GM12892 (cell line): ENCODE measurements around the gene BPIFB2.
A peak's percentile ranks its signal among the peaks of the same experiment; 100 is the strongest.
"Not testable (repeated sequence)": the region's sequence is repeated elsewhere in the genome, so short reads cannot be mapped to it uniquely, and the experiment has no call there.

ENCODE experiments used
- DNase-seq: peaks from one replicate; pipeline ENCODE4 v3.0.0; 2011; ENCODE audit not compliant: insufficient read length
- FAIRE-seq: peaks from 2 replicates; lab custom pipeline; 2011; peaks lifted over from hg19 to GRCh38; lab: Jason Lieb, UNC
- POLR2A ChIP-seq: IDR thresholded peaks from 2 replicates; pipeline ENCODE4 v1.6.1; 2011; ENCODE audit warnings: low read depth, low read length, control low read depth
- POLR2AphosphoS5 ChIP-seq: IDR thresholded peaks from 2 replicates; pipeline ENCODE4 v1.6.1; 2011; ENCODE audit warnings: low read depth, low read length, control low read depth
- TAF1 ChIP-seq: IDR thresholded peaks from 2 replicates; pipeline ENCODE4 v1.6.1; 2011; ENCODE audit warnings: low read depth, mild to moderate bottlenecking, control low read depth, low read length, borderline replicate concordance

BPIFB2 gene

DNA sequence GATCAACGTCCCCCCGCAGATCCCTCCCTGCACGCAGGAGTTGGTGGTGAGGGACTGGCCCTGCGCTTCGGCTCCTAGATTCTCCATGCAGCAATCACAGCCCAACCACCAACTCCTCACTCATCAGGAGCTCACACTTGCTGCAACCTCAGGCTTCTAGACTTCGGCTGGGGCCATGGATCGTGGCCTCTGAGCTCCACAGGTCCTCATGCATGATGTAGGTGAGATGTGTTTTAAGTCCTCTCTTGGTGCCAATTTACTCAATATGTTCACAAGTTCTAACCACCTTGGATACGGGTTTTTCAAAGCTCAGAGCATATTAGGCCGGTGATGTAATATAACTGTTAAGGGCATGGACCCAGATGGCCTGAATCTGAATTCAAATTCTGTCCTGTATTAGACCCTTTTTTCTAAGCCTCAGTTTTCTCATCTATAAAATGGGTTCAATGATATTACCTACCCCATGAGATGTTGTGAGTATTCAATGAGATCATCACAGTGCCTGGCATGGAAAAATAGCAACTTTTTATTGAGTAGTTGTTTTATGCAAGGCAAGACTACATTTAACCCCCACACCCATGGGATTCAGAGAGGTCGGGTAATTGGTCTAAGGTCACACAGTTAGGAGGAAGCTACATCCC is 34.3 kb upstream of the BPIFB2 start:
- peak; percentile 5 for FAIRE-seq
- TF ChIP-seq POLR2A, result no peak
- TF ChIP-seq TAF1, result no peak
- no peak for TF ChIP-seq POLR2AphosphoS5
- DNase-seq, result no peak

DNA sequence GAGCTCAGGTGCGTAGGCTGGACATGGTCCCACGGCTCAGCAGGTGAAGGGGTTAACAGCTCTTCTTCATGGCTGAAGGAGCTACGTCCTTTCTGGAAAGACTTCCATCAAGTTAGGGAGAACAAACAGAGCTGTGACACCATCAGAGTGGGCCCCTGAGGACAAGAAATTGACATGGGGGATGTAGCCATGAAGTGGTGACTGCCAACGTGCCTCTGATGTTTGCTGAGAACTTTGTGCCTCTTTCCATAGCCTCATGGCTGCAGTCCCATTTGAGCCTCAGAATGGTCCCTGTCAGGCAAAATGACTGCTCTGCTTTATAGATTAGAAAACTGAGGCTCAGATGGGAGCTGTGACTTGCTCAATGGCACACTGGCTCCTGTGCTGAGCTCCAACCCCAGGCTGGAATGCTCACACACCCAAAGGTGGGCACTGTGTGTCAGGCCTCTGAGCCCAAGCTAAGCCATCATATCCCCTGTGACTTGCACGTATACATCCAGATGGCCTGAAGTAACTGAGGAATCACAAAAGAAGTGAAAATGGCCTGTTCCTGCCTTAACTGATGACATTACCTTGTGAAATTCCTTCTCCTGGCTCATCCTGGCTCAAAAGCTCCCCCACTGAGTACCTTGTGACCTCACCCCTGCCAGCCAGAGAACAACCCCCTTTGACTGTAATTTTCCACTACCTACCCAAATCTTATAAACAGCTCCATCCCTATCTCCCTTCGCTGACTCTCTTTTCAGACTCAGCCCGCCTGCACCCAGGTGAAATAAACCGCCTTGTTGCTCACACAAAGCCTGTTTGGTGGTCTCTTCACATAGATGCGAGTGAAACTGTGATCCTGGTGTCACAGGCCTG is 33.1 kb upstream of the BPIFB2 start:
- DNase-seq, FAIRE-seq: not testable (repeated sequence)

DNA sequence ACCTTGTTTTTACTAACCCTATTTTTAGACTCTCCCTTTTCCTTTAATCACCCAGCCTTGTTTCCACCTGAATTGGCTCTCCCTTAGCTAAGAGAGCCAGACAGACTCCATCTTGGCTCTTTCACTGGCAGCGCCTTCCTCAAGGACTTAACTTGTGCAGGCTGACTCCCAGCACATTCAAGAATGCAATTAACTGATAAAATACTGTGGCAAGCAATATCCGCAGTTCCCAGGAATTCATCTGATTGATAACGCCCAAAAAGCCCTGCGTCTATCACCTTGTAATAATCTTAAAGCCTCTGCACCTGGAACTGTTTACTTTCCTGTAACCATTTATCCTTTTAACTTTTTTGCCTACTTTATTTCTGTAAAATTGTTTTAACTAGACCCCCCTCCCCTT is 32.4 kb upstream of the BPIFB2 start:
- not testable (repeated sequence) for FAIRE-seq, DNase-seq

DNA sequence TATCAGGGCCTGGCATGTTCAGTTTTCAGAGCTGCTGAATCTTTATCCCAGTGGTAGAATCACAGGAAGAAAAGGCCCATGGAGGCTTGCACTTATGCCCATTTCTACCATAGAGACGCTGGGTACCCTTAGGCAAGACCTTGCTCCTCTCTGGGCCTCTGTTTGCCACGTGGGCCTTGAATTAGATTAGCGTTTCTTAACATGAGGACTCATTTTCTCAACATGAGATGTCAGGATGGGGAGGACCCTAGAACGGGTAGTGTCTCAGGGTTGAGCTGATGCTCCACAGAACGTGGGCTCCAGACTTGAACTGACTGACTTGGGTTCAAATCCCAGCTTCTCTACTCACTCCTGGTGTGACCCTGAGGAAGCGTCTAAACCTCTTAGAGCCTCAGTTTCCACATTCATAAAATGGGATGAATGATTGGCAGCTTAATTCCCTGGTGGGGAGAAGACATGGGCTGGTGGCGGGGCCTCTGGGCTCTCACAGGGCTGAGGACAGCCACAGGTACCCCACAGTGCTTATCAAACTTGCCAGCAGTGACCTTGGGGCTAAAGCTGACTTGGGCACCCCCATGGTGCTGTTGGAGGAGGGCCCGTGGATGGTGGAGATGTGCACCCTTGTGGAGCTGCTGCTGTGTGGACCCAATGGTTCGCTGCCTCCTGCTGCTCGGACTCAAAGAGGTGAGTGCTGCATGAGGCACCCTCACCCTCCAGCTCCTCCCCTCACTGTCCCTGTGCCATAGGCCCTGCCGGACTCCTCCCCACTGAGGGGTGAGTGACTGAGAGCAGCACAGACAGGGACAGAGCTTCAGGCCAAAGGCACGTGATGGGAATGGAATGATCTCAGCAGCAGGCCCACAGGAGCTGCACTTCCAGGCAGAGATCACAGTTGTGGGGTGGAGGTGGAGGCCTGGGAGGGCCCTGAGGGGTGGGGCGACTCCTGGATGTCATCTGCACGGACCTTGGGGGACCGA is 31.5 kb upstream of the BPIFB2 start:
- no peak for DNase-seq
- TF ChIP-seq TAF1 (no peak), POLR2AphosphoS5 (no peak), POLR2A (no peak)
- FAIRE-seq, result no peak

DNA sequence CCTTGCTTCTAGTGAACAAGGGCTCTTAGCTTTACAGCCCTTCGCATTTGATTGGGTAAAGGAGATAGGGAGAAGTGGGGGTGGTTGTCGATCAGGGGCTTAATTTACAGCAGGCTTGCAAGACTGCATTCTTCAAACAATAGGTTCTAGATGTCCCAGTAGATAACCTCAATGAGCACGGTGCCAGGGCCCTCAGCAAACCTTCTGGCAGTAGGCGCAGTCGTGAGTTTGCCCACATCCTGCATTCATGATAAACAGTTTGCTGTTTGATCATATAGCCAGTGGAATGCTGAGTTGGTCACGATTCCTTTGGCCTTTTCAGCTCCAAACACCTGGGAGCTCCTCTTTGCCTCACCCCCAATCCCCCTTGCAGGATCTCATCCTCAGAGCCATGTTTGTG is 30.8 kb upstream of the BPIFB2 start:
- TF ChIP-seq POLR2A, result no peak
- TF ChIP-seq POLR2AphosphoS5, result no peak
- no peak for TF ChIP-seq TAF1
- FAIRE-seq, result no peak
- DNase-seq, result no peak

DNA sequence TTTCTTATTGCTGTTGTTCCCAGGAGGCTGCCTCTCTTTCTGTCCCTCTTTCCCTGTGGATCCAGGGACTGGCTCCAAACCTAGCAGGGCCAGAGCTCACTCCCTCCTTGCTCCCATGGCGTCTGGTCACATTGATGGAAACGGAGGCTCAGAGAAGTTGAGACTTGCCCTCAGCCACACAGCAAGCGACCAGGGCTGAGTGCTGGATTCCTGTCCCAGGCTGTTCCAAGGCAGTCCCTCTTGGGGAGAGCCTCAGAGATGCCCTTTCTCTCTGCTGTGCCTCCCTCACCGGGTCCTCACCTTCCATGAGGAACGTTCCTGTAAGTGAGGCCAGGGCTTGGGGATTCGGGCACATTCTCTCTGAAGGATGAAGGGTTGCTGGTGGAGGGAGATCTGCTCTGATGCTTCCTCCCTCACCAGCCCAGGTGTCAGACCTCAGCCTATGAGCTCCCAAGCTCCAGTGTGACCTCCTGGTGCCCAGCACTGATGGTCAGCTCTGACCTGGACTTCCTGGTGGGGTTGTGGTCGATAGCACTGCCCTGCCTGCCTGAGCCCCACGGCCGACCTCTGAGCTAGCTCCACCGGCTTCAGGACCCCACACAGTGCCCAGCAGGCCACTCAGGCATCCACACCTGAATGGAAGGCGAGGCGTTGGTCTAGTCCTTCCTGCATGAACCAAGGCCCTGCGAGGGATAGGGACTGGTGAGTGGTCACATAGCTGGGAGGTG is 30.1 kb upstream of the BPIFB2 start:
- no peak for TF ChIP-seq TAF1
- no peak for DNase-seq
- FAIRE-seq, result no peak

DNA sequence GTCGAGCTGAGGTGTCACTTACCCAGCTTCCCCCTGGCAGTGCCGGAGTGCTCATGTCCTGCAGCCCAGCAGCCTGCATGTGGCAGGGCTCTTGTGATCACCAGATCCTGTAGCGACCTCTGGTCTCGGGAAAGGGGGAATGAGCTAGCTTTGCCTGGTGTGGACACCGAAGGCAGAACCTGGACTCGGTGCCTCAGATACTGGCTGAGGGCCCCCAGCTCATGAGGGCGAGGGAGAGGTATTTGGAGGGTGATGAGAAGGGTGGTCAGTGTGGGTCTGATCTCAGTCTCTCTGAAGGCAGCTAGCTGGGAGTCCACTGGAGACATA is 29.5 kb upstream of the BPIFB2 start:
- DNase-seq (no peak), FAIRE-seq (no peak)
- TF ChIP-seq POLR2A (no peak), TAF1 (no peak)

DNA sequence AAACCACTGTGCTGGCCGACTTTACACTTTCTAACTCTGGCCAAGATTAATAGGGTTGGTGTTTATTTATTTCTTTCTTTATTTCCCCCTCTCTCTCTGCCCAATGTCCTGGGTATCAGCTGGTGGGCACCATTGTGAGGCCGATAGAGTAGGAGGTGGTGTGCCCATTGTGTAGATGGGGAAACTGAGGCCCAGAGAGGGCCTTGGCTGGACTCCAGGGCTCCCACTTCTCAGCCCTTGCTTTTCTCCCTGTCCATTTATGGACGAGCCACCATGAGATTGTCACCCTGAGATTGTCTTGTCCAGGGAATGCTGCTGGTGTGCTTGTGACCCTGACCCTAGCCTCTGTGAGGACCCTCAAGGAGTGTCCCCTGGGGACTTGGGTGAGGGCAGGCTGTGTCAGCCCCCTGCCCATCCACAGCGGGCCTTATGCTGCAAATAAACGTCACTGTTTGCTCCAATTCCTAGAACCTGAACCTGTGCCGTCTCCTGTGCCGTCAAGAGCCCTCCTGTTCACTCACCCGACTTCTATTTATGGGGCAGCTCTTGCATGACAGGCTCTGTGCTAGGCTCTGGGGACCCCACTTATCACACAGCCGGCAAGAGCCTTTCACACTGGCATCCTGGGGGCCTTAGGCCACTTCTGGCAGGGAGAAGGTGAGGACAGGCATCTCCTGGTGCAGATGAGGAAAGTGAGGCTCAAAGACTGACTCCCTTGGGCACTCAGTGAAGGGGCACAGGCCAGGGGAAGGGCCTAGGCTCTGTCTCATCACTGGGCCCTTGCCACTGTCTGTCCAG is 28.1 kb upstream of the BPIFB2 start:
- FAIRE-seq (no peak), DNase-seq (no peak)
- no peak for TF ChIP-seq POLR2A

DNA sequence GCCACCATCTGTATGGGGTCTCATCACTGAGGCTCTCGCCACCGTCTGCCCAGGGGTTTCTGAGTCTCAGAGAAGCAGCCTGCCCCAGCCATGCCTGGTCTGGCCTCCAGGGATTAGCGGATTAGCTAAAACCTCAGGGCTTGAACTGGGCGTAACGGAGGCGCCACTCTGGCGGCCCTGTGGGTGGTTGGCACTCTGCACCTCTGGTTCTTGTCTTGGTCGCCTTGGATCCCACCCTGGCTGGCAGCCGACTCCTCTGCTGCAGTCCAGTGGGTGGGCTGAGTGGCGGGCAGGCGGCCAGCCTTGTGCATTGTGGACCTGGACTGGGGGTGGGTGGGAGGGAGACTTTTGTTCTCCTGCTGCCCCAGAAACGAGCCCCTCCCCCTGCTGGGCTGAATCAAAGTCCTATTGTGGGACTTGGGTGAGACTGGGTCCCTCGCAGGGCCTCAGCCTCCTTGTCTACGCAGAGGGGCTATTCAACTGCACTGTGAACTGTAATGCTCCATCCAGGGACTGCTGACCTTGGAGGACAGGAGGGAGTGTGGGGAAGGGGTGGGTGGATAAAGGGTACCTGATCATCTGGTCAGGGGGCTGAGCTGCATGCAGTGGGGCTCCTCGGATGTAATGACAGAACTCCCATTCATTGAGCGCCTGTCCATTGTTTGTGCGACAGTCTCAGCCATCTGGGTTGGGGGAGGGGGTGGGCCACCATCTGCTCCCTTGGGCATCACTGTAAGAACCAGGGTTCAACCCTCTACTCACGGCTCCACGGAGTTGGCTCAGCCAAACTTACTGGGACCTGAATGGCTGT is 27.2 kb upstream of the BPIFB2 start:
- DNase-seq (no peak), FAIRE-seq (no peak)
- TF ChIP-seq TAF1 (no peak), POLR2A (no peak), POLR2AphosphoS5 (no peak)

DNA sequence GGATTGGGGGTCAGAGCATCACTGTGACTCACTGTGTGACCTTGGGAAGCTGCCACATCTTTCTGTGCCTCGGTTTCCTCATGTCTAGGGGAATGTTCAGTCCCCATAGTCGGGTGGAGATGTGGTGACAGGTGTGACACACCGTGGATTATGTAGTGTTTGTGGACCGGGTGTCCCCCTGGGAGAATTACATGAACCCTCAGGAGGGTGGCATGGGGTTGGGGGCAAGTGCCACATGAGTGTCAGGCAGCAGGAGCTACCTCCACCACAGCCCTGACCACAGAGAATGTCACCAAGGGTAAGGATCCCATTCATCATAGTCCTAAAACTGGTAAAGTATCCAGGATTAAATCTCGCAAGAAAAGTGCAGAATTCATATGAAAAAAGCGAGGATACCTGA is 26.5 kb upstream of the BPIFB2 start:
- TF ChIP-seq POLR2AphosphoS5 (no peak), TAF1 (no peak), POLR2A (no peak)
- FAIRE-seq (no peak), DNase-seq (no peak)
